Neutrophil (primary cell): ENCODE data around the gene CA12.

Source experiments
- H3K27ac ChIP-seq: fragments of 200-600 bp; sonication (generic); 2 replicates; pipeline ENCODE4 v1.5.1; 2016; ENCODE audit warnings: mild to moderate bottlenecking, moderate library complexity
- H3K27me3 ChIP-seq: fragments of 200-600 bp; sonication (generic); 2 replicates; pipeline ENCODE4 v1.6.0; 2016; ENCODE audit warnings: mild to moderate bottlenecking
- H3K36me3 ChIP-seq: fragments of 200-600 bp; sonication (generic); 2 replicates; pipeline ENCODE4 v1.5.1; 2017
- H3K4me1 ChIP-seq, 2 experiments: fragments of 200-600 bp in 1 of 2; sonication (generic) in 1 of 2; 1 replicate in 1 of 2; 2 replicates in 1 of 2; pipeline versions ENCODE4 v1.5.1 to v1.6.1; 2013 to 2016; ENCODE audit warnings: low read depth in 1 of 2, low read length in 1 of 2, mild to moderate bottlenecking in 1 of 2, moderate library complexity in 1 of 2; ENCODE audit not compliant: control insufficient read depth in 1 of 2, insufficient read depth in 1 of 2
- H3K4me3 ChIP-seq, 2 experiments: fragments of 200-600 bp in 1 of 2; sonication (generic) in 1 of 2; 1 replicate in 1 of 2; 2 replicates in 1 of 2; pipeline ENCODE4 v1.5.1; 2013 to 2016; ENCODE audit warnings: low read depth in 1 of 2, low read length in 1 of 2, mild to moderate bottlenecking in 1 of 2, moderate library complexity in 1 of 2
- H3K9me3 ChIP-seq: fragments of 200-600 bp; sonication (generic); 2 replicates; pipeline ENCODE4 v1.5.1; 2016
- CTCF ChIP-seq: fragments of 200-600 bp; sonication (generic); IDR thresholded peaks from 2 replicates; pipeline ENCODE4 v1.5.1; 2016; ENCODE audit warnings: antibody characterized with exemption

Gene CA12

GRCh38 chr15:63306492-63307073, 75.1 kb downstream of the CA12 start:
- no peaks in the 10 kb centered on the region for H3K4me1 ChIP-seq
- H3K27me3 ChIP-seq, result no peaks in the 10 kb centered on the region
- TF ChIP-seq CTCF, result no peak
- H3K36me3 ChIP-seq, result peaks cover 65% of the 10 kb centered on the region
- no peaks in the 10 kb centered on the region for H3K9me3 ChIP-seq
- H3K4me3 ChIP-seq, result no peak overlapping the region
- H3K27ac ChIP-seq, result no peak overlapping the region

- no peak for TF ChIP-seq CTCF
- no peaks in the 10 kb centered on the region for H3K4me1 ChIP-seq
- no peak overlapping the region for H3K27ac ChIP-seq
- peaks cover 77% of the 10 kb centered on the region for H3K36me3 ChIP-seq
- no peaks in the 10 kb centered on the region for H3K9me3 ChIP-seq
- no peak overlapping the region for H3K4me3 ChIP-seq
- no peaks in the 10 kb centered on the region for H3K27me3 ChIP-seq
Observed at GRCh38 chr15:63305260-63305659, 76.4 kb downstream of the CA12 start.

- Histone ChIP-seq H3K4me1 (peaks cover 0 to 4% of the 10 kb centered on the region in 2 experiments), H3K27me3 (no peaks in the 10 kb centered on the region), H3K9me3 (no peaks in the 10 kb centered on the region), H3K4me3 (no peak overlapping the region), H3K36me3 (peaks cover 82% of the 10 kb centered on the region), H3K27ac (no peak overlapping the region)
- no peak for TF ChIP-seq CTCF
Observed at GRCh38 chr15:63301088-63301487, 80.6 kb downstream of the CA12 start.

GRCh38 chr15:63299943-63300575, 81.6 kb downstream of the CA12 start:
- H3K27me3 ChIP-seq, result no peaks in the 10 kb centered on the region
- TF ChIP-seq CTCF, result no peak
- no peaks in the 10 kb centered on the region for H3K9me3 ChIP-seq
- peaks cover 76% of the 10 kb centered on the region for H3K36me3 ChIP-seq
- peaks cover 4 to 13% of the 10 kb centered on the region in 2 experiments for H3K4me1 ChIP-seq
- H3K27ac ChIP-seq, result no peak overlapping the region
- H3K4me3 ChIP-seq, result no peak overlapping the region

GRCh38 chr15:63296195-63296594, 85.5 kb downstream of the CA12 start:
- Histone ChIP-seq H3K27me3 (no peaks in the 10 kb centered on the region), H3K4me1 (peaks cover 16 to 28% of the 10 kb centered on the region in 2 experiments), H3K36me3 (peaks cover 42% of the 10 kb centered on the region), H3K9me3 (no peaks in the 10 kb centered on the region), H3K4me3 (no peak overlapping the region), H3K27ac (no peak overlapping the region)
- no peak for TF ChIP-seq CTCF
